Measurements from ENCODE around the gene DDX19B.

DNA sequence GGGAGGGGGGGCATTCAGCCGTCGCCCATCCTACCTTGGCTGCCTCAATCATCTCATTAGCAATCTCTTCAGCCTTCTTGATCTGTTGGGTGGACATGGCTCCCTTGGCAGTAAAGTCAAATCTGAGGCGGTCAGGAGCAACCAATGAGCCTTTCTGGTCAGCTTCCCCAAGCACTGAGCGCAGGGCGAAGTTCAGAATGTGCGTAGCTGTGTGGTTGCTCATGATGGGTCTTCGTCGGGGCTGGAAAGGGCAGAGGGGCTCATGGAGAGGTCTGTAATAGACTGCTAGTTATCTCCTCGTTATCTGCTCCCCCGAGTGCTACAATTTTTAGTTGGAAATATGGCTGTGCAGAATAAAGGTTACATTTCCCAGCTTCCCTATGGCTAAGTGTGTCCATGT lies 40.0 kb upstream of the DDX19B start:
- TF ChIP-seq HMGXB4 (CRISPR knock-in tag; IDR thresholded peaks at IDR 0.05) = no peak
- no peak for TF ChIP-seq USF1 (CRISPR knock-in tag; IDR thresholded peaks at IDR 0.05)
- no peak for TF ChIP-seq ZNF512 (CRISPR knock-in tag; IDR thresholded peaks at IDR 0.05; ENCODE audit: borderline replicate concordance)
- TF ChIP-seq NFATC4 (CRISPR knock-in tag; IDR thresholded peaks at IDR 0.05) = no peak
- no peak for TF ChIP-seq ZSCAN18 (CRISPR knock-in tag; IDR thresholded peaks at IDR 0.05)

Data from WTC11 (cell line).